ENCODE measurements around the gene AHRR. TPM values are rescaled to one million over a fixed set of nuclear protein-coding genes. Genes with fewer than 3 reads are reported as not detected.

AHRR gene
- total and polyA plus RNA-seq, 9 of the 15 experiments (the other 6 are each of a cell fraction or from before 2014, with no cell fraction given): 0.06 to 1.6 (median 0.75) TPM; not detected in 1

- H3K36me3 ChIP-seq (ENCODE audit: control insufficient read depth, insufficient read depth, low read length): peaks cover 39% of the 10 kb centered on the region; the same call in 2 of the 3 replicates
- ChIA-PET POLR2A (interaction anchor here (0.6 to 1.0 kb wide), 5 partner anchors 35 to 571 kb away, joined by 3 to 5 read pairs (median 4); no protein-coding TSS in a partner anchor), CTCF (ENCODE audit: low intra/inter-chr PET ratio) (no interaction called here)
- H3K27ac ChIP-seq (ENCODE audit: extremely low read depth, low read depth, low read length): no peak overlapping the region
- H2AFZ ChIP-seq (ENCODE audit: low read depth, low read length): no peak overlapping the region
- FAIRE-seq: peak; percentile 65
- H3K4me1 ChIP-seq (replicated peaks in 1 of 2; ENCODE audit: control insufficient read depth in 2 of 2, insufficient read depth in 2 of 2, low read length in 2 of 2): peaks cover 0 to 49% of the 10 kb centered on the region in 2 experiments; a peak in 2 of 5 replicates
- no peaks in the 10 kb centered on the region for H3K79me2 ChIP-seq (ENCODE audit: control insufficient read depth, insufficient read depth, low read length)
- no peak overlapping the region for H3K4me3 ChIP-seq
- intact Hi-C loops (cut with micrococcal nuclease): loop anchor here (1.0 kb wide), 1 partner anchor 114 kb away; no protein-coding TSS in a partner anchor
- no peak overlapping the region for H3K4me2 ChIP-seq (ENCODE audit: insufficient read depth, low read length)
- peaks cover 0 to 6% of the 10 kb centered on the region in 2 experiments; a peak in 1 of 5 replicates for H3K27me3 ChIP-seq (ENCODE audit: control insufficient read depth in 2 of 2, insufficient read depth in 2 of 2, low read length in 2 of 2)
- DNase-seq (ENCODE audit: extremely low read depth in 1 of 4, low spot score in 3 of 4): peak; percentile 66 to 81 (median 74)
- peak; percentile 94 for ATAC-seq
- no peaks in the 10 kb centered on the region for H3K9me1 ChIP-seq (ENCODE audit: control insufficient read depth, insufficient read depth, low read length)
- H4K20me1 ChIP-seq (replicated peaks; ENCODE audit: control insufficient read depth, insufficient read depth, low read length): peaks cover 16% of the 10 kb centered on the region
- peak overlapping the region in 1 of 2 experiments; percentile 41; a peak in 1 of 4 replicates for H3K9ac ChIP-seq (ENCODE audit: insufficient read depth in 1 of 2, low read depth in 2 of 2, low read length in 2 of 2)
- 47% methylated on average over 18 of the region's 26 CpGs for WGBS (ENCODE audit: insufficient coverage, low coverage, missing lambda C conversion rate)
- no TSS peak for BruUV-seq (replicated peaks)
- no peaks in the 10 kb centered on the region for H3K9me3 ChIP-seq (replicated peaks; ENCODE audit: control insufficient read depth, insufficient read depth, low read depth, low read length)
- in situ Hi-C loops (cut with MboI): no loop called here
- peak; percentile 56; the same call in 1 of the 2 replicates for TF ChIP-seq TFAP4 (CRISPR knock-in tag; IDR thresholded peaks at IDR 0.05; ENCODE audit: borderline replicate concordance)
- TF ChIP-seq RBFOX2 (IDR thresholded peaks at IDR 0.05; ENCODE audit: low read depth, low read length): 0 out of 2 replicates have a peak, but pooled peaks have one; percentile 22
- TF ChIP-seq MYC (IDR thresholded peaks at IDR 0.05; ENCODE audit: low read depth, low read length): 0 out of 2 replicates have a peak, but pooled peaks have one; percentile 32
- TF ChIP-seq MYC (CRISPR knock-in tag; IDR thresholded peaks at IDR 0.05; ENCODE audit: borderline replicate concordance, low read depth): no peak
- no peak for TF ChIP-seq TGIF2 (CRISPR knock-in tag; IDR thresholded peaks at IDR 0.05)
- no peak for TF ChIP-seq PBX2 (CRISPR knock-in tag; IDR thresholded peaks at IDR 0.05; ENCODE audit: low read depth)
- peak; percentile 26; the same call in 1 of the 2 replicates for TF ChIP-seq PBX2 (tag; conservative IDR thresholded peaks at IDR 0.05; ENCODE audit: low read depth)
- peak; percentile 72 for TF ChIP-seq USF1 (CRISPR knock-in tag; IDR thresholded peaks at IDR 0.05)
- TF ChIP-seq EGR1 (conservative IDR thresholded peaks at IDR 0.05): peak; percentile 43
- TF ChIP-seq YY1 (IDR thresholded peaks at IDR 0.05; ENCODE audit: borderline replicate concordance in 1 of 3, control insufficient read depth in 1 of 3, extremely low read depth in 1 of 3, insufficient read depth in 3 of 3, insufficient read length in 1 of 3, insufficient replicate concordance in 2 of 3, low read depth in 1 of 3, low read length in 2 of 3): peak in 1 of 3 experiments; percentile 30
- no peak for TF ChIP-seq ZNF280A (IDR thresholded peaks at IDR 0.05; ENCODE audit: low read depth, partially characterized antibody)
These were observed 4.3 kb upstream of the AHRR start for GRCh38 chr5:317086-317811.
